SH-SY5Y (cell line): Measurements from ENCODE around the gene BFAR.

Source experiments
- GATA2 ChIP-seq: IDR thresholded peaks from 2 replicates; pipeline ENCODE4 v1.6.1; 2011; ENCODE audit warnings: mild to moderate bottlenecking, low read depth, low read length
- GATA3 ChIP-seq: IDR thresholded peaks from 2 replicates; pipeline ENCODE4 v1.6.1; 2011; ENCODE audit warnings: low read depth, mild to moderate bottlenecking, low read length, moderate library complexity

- no peak for TF ChIP-seq GATA2
- TF ChIP-seq GATA3 = no peak
Observed at GRCh38 chr16:14628806-14629611, 3.7 kb upstream of the BFAR start.
